SU-DHL-6 (cell line): ENCODE data around the gene TRPV5.

ENCODE experiments used
- H2AFZ ChIP-seq: fragments of 200-600 bp; sonication (generic); 2 replicates; pipeline ENCODE4 v1.6.1; 2014; ENCODE audit warnings: low read depth, mild to moderate bottlenecking, moderate library complexity, mixed read lengths, antibody characterized with exemption, low read length; ENCODE audit not compliant: severe bottlenecking
- H3F3A ChIP-seq: fragments of 200-600 bp; shearing (Covaris generic); 2 replicates; pipeline ENCODE4 v1.6.0; 2016; ENCODE audit warnings: antibody characterized with exemption, mild to moderate bottlenecking; ENCODE audit not compliant: insufficient read depth
- H3K27ac ChIP-seq: fragments of 200-600 bp; sonication (generic); 2 replicates; pipeline ENCODE4 v1.5.1; 2016; ENCODE audit warnings: low read depth, mild to moderate bottlenecking, low read length, moderate library complexity, mixed read lengths
- H3K27me3 ChIP-seq: fragments of 200-600 bp; sonication (generic), shearing (Covaris generic); 2 replicates; pipeline ENCODE4 v1.6.0; 2014; ENCODE audit warnings: mild to moderate bottlenecking, low read length
- H3K36me3 ChIP-seq: fragments of 200-600 bp; sonication (generic); 2 replicates; pipeline ENCODE4 v1.6.1; 2014; ENCODE audit warnings: mild to moderate bottlenecking, low read length, mixed read lengths
- H3K4me2 ChIP-seq: fragments of 300-600, 200-600 bp; shearing (Covaris generic), sonication (generic); 2 replicates; pipeline ENCODE4 v1.6.0; 2014; ENCODE audit warnings: low read length, low read depth, mild to moderate bottlenecking; ENCODE audit not compliant: poor library complexity, severe bottlenecking
- H3K4me3 ChIP-seq: fragments of 200-600 bp; sonication (generic); 2 replicates; pipeline ENCODE4 v1.5.1; 2014; ENCODE audit warnings: antibody characterized with exemption, low read length, mild to moderate bottlenecking, mixed read lengths; ENCODE audit not compliant: insufficient read depth, poor library complexity, severe bottlenecking
- H3K79me2 ChIP-seq: fragments of 200-600 bp; sonication (generic); 2 replicates; pipeline ENCODE4 v1.6.1; 2014; ENCODE audit warnings: mild to moderate bottlenecking, low read length, moderate library complexity; ENCODE audit not compliant: insufficient read depth
- H3K9ac ChIP-seq: fragments of 200-600 bp; sonication (generic); 2 replicates; pipeline ENCODE4 v1.7.0; 2014; ENCODE audit warnings: mild to moderate bottlenecking, low read length
- H3K9me2 ChIP-seq: fragments of 200-600 bp; sonication (generic); replicated peaks from 2 replicates; pipeline ENCODE4 v1.6.1; 2014; ENCODE audit warnings: low read length; ENCODE audit not compliant: insufficient read depth
- H3K9me3 ChIP-seq: fragments of 200-600 bp; sonication (generic); 2 replicates; pipeline ENCODE4 v1.6.1; 2014; ENCODE audit warnings: low read length, mixed read lengths; ENCODE audit not compliant: insufficient read depth
- H4K20me1 ChIP-seq: fragments of 200-600 bp; sonication (generic); 2 replicates; pipeline ENCODE4 v1.6.1; 2014; ENCODE audit warnings: low read depth, mild to moderate bottlenecking, antibody characterized with exemption, low read length, moderate library complexity, mixed read lengths
- CTCF ChIP-seq: fragments of 200-600 bp; sonication (generic); IDR thresholded peaks from one replicate; pipeline ENCODE4 v1.5.1; 2017; ENCODE audit warnings: antibody characterized with exemption, mild to moderate bottlenecking, low read length, moderate library complexity; ENCODE audit not compliant: insufficient read depth, poor library complexity, severe bottlenecking
- EZH2phosphoT487 ChIP-seq: fragments of 200-600 bp; sonication (generic), shearing (Covaris generic); conservative IDR thresholded peaks from 2 replicates; pipeline ENCODE4 v1.6.1; 2018; ENCODE audit warnings: mild to moderate bottlenecking, antibody characterized with exemption, low read length, moderate library complexity, mixed read lengths

TRPV5 gene

DNA sequence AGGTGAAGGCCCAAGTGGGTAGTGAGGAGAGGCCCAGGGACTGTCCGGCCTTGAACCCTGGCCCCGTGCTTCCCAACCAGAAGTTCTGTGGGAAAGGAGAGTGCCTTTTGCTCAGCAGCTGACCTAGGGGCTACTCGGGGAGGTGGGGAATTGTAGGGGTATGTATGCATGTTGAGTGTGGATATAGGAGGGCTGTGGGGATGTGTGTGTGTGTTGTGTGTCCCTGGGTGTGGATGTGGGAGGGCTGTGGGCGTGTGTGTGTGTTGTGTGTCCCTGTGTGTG is 66.5 kb downstream of the TRPV5 start:
- Histone ChIP-seq H3K4me3 (no peak overlapping the region), H3K9me3 (no peaks in the 10 kb centered on the region), H3K79me2 (no peaks in the 10 kb centered on the region), H3K9ac (no peak overlapping the region), H3K36me3 (no peaks in the 10 kb centered on the region), H3K9me2 (no peaks in the 10 kb centered on the region), H3K27ac (no peak overlapping the region), H3K27me3 (no peaks in the 10 kb centered on the region), H3F3A (no peaks in the 10 kb centered on the region), H2AFZ (no peak overlapping the region), H4K20me1 (no peaks in the 10 kb centered on the region), H3K4me2 (no peak overlapping the region)
- TF ChIP-seq EZH2phosphoT487 (no peak), CTCF (no peak)

GRCh38 chr7:142866361-142867096 is 67.0 kb downstream of the TRPV5 start:
- Histone ChIP-seq H3K4me2 (no peak overlapping the region), H3K9me2 (no peaks in the 10 kb centered on the region), H3K9ac (no peak overlapping the region), H3K9me3 (no peaks in the 10 kb centered on the region), H4K20me1 (no peaks in the 10 kb centered on the region), H3K27me3 (no peaks in the 10 kb centered on the region), H3K79me2 (no peaks in the 10 kb centered on the region), H3K4me3 (no peak overlapping the region), H3F3A (no peaks in the 10 kb centered on the region), H2AFZ (no peak overlapping the region), H3K36me3 (no peaks in the 10 kb centered on the region), H3K27ac (no peak overlapping the region)
- TF ChIP-seq CTCF (peak; percentile 67), EZH2phosphoT487 (no peak)

- Histone ChIP-seq H3F3A (no peaks in the 10 kb centered on the region), H2AFZ (no peak overlapping the region), H3K9me3 (no peaks in the 10 kb centered on the region), H3K27me3 (no peaks in the 10 kb centered on the region), H3K36me3 (no peaks in the 10 kb centered on the region), H3K79me2 (no peaks in the 10 kb centered on the region), H4K20me1 (no peaks in the 10 kb centered on the region), H3K9me2 (no peaks in the 10 kb centered on the region), H3K4me2 (no peak overlapping the region), H3K27ac (no peak overlapping the region), H3K9ac (no peak overlapping the region), H3K4me3 (no peak overlapping the region)
- no peak for TF ChIP-seq EZH2phosphoT487
- TF ChIP-seq CTCF = no peak
Measured at GRCh38 chr7:142865766-142866165, 67.8 kb downstream of the TRPV5 start.
